ENCODE measurements around the gene FBXO36.
"Not testable (repeated sequence)": the region's sequence is repeated elsewhere in the genome, so short reads cannot be mapped to it uniquely, and the experiment has no call there.

Gene FBXO36

GRCh38 chr2:229910832-229911412 lies 11.4 kb upstream of the FBXO36 start:
- peak; percentile 38 for DNase-seq (ENCODE audit: low read depth)

- DNase-seq (ENCODE audit: low read depth) = no peak
Observed at GRCh38 chr2:229914171-229914570, 8.1 kb upstream of the FBXO36 start.

- no peak for DNase-seq (ENCODE audit: low read depth)
Observed at GRCh38 chr2:229917793-229918192, 4.5 kb upstream of the FBXO36 start.

- DNase-seq (ENCODE audit: low read depth) = peak; percentile 24
Observed at GRCh38 chr2:229920011-229920641, 2.2 kb upstream of the FBXO36 start.

- DNase-seq (ENCODE audit: low read depth) = peak; percentile 85
Observed at GRCh38 chr2:229921101-229921891, 1.0 kb upstream of the FBXO36 start.

- peak; percentile 98 for DNase-seq (ENCODE audit: low read depth)
Observed at GRCh38 chr2:229921892-229922448, 333 bp upstream of the FBXO36 start, which contains the start of gene TRIP12. Gene TRIP12, minus strand, starts transcription at chr2:229922009. Its CDS starts 41,930 bp downstream, at chr2:229880079.

GRCh38 chr2:229924541-229924940 lies 2.2 kb downstream of the FBXO36 start:
- DNase-seq (ENCODE audit: low read depth) = not testable (repeated sequence)

- no peak for DNase-seq (ENCODE audit: low read depth)
Observed at GRCh38 chr2:229925201-229925600, 2.9 kb downstream of the FBXO36 start.

- DNase-seq (ENCODE audit: low read depth) = peak; percentile 74
Observed at GRCh38 chr2:229927817-229928321, 5.6 kb downstream of the FBXO36 start.

GRCh38 chr2:229930656-229931055 lies 8.4 kb downstream of the FBXO36 start:
- no peak for DNase-seq (ENCODE audit: low read depth)

GRCh38 chr2:229931241-229931640 lies 8.9 kb downstream of the FBXO36 start:
- no peak for DNase-seq (ENCODE audit: low read depth)

GRCh38 chr2:229937537-229937936 lies 15.2 kb downstream of the FBXO36 start:
- no peak for DNase-seq (ENCODE audit: low read depth)

- DNase-seq (ENCODE audit: low read depth) = no peak
Observed at GRCh38 chr2:229942671-229943070, 20.4 kb downstream of the FBXO36 start.

- no peak for DNase-seq (ENCODE audit: low read depth)
Observed at GRCh38 chr2:229943171-229943570, 20.9 kb downstream of the FBXO36 start.

- no peak for DNase-seq (ENCODE audit: low read depth)
Observed at GRCh38 chr2:229943770-229944449, 21.6 kb downstream of the FBXO36 start.

GRCh38 chr2:229945975-229946374 lies 23.7 kb downstream of the FBXO36 start:
- no peak for DNase-seq (ENCODE audit: low read depth)

GRCh38 chr2:229947544-229947943 lies 25.2 kb downstream of the FBXO36 start:
- no peak for DNase-seq (ENCODE audit: low read depth)

GRCh38 chr2:229952256-229952835 lies 30.0 kb downstream of the FBXO36 start:
- no peak for DNase-seq (ENCODE audit: low read depth)

GRCh38 chr2:229955663-229956062 lies 33.4 kb downstream of the FBXO36 start:
- DNase-seq (ENCODE audit: low read depth) = no peak

- DNase-seq (ENCODE audit: low read depth) = no peak
Observed at GRCh38 chr2:229956491-229956890, 34.2 kb downstream of the FBXO36 start.

- DNase-seq (ENCODE audit: low read depth) = not testable (repeated sequence)
Observed at GRCh38 chr2:229963596-229963995, 41.3 kb downstream of the FBXO36 start.

GRCh38 chr2:229969921-229970320 lies 47.6 kb downstream of the FBXO36 start:
- no peak for DNase-seq (ENCODE audit: low read depth)
